Activated B cell treated with CpG ODN at 0.5 μM for 24 hours (primary cell): ENCODE data around the gene OR4K1. TPM values are rescaled to one million over a fixed set of nuclear protein-coding genes. Genes with fewer than 3 reads are reported as not detected.

ENCODE experiments used
- ATAC-seq: fragments of 200-7000 bp; cut with Tn5 transposase; one replicate; pipeline ENCODE4 v1.10.0; 2021; ENCODE audit warnings: low read depth, mild to moderate bottlenecking, moderate library complexity
- CTCF ChIA-PET: fragments of 350-600 bp; sonication (Branson Sonifier 250); formaldehyde crosslinking; loops from one replicate; lab custom pipeline; 2021; ENCODE audit warnings: antibody characterized with exemption; lab: Charles Lee
- POLR2A ChIA-PET: fragments of 350-600 bp; sonication (Branson Sonifier 250); formaldehyde crosslinking; loops from one replicate; lab custom pipeline; 2021; ENCODE audit warnings: antibody characterized with exemption; lab: Charles Lee
- DNase-seq: peaks from one replicate; pipeline ENCODE4 v3.0.0; 2022
- H3K27ac Mint-ChIP-seq: one replicate; pipeline ENCODE4 v1.8.0; 2020; ENCODE audit warnings: mixed read lengths
- H3K27me3 Mint-ChIP-seq: one replicate; pipeline ENCODE4 v1.8.0; 2021; ENCODE audit warnings: mixed read lengths
- H3K36me3 Mint-ChIP-seq: one replicate; pipeline ENCODE4 v1.8.0; 2021; ENCODE audit warnings: low read depth, mixed read lengths
- H3K4me1 Mint-ChIP-seq: one replicate; pipeline ENCODE4 v1.8.0; 2021; ENCODE audit warnings: mixed read lengths
- H3K4me3 Mint-ChIP-seq: one replicate; pipeline ENCODE4 v1.8.0; 2020; ENCODE audit warnings: mild to moderate bottlenecking, mixed read lengths
- H3K9me3 Mint-ChIP-seq: one replicate; pipeline ENCODE4 v1.8.0; 2020; ENCODE audit warnings: mixed read lengths
- intact Hi-C: fragments of 100-400 bp; cut with micrococcal nuclease; formaldehyde crosslinking; loops from one replicate; pipeline ENCODE4 v1.15.1; 2024
- total RNA-seq: library from RNA; stranded (reverse); gene quantifications from 2 replicates; pipeline ENCODE4 v1.2.3, GENCODE V29; 2022
- TF ChIP-seq, protein P1 (sequence below): fragments of 200-600 bp; IDR thresholded peaks from one replicate; pipeline ENCODE4 v1.8.0; 2022; ENCODE audit warnings: antibody characterized with exemption, mild to moderate bottlenecking

The OR4K1 gene
- not detected in 2 replicates for total RNA-seq

DNA sequence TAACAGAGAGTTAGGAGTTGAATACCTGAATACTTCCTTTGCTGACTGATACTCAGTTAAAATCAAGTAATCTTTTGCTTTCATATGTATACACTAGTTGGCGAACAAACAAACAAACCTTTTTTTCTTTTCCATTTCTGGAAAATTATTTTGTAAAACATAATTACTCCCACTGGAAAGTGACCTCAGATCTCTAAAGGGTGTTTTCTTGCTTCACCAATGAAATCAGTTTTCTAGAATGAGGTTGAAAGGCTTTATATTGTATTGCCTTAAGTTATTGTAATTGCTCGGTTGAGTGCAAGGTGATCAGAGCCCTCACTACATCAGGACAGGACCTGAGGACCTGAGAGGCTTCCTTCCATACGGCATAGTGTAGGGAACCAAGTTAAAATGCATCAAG is at the start of gene OR4K1:
Gene OR4K1, plus strand, starts transcription at position 301 of the 400 bp plus-strand sequence. CDS start 4,750 bp downstream, outside the sequence.
- Mint-ChIP-seq H3K36me3 (no peaks in the 10 kb centered on the region), H3K27ac (no peak within 1 kb of the TSS), H3K4me3 (no peak within 1 kb of the TSS), H3K4me1 (no peaks in the 10 kb centered on the region), H3K9me3 (no peaks in the 10 kb centered on the region), H3K27me3 (no peaks in the 10 kb centered on the region)
- POLR2A ChIA-PET: no interaction called here
- ATAC-seq (no peak), DNase-seq (no peak)
- CTCF ChIA-PET: no interaction called here
- intact Hi-C loops: no loop called here
- TF ChIP-seq, protein P1, sequence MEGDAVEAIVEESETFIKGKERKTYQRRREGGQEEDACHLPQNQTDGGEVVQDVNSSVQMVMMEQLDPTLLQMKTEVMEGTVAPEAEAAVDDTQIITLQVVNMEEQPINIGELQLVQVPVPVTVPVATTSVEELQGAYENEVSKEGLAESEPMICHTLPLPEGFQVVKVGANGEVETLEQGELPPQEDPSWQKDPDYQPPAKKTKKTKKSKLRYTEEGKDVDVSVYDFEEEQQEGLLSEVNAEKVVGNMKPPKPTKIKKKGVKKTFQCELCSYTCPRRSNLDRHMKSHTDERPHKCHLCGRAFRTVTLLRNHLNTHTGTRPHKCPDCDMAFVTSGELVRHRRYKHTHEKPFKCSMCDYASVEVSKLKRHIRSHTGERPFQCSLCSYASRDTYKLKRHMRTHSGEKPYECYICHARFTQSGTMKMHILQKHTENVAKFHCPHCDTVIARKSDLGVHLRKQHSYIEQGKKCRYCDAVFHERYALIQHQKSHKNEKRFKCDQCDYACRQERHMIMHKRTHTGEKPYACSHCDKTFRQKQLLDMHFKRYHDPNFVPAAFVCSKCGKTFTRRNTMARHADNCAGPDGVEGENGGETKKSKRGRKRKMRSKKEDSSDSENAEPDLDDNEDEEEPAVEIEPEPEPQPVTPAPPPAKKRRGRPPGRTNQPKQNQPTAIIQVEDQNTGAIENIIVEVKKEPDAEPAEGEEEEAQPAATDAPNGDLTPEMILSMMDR: no peak

- no peak overlapping the region for H3K4me3 Mint-ChIP-seq
- TF ChIP-seq, protein P1: no peak
- H3K9me3 Mint-ChIP-seq: peaks cover 21% of the 10 kb centered on the region
- H3K36me3 Mint-ChIP-seq: no peaks in the 10 kb centered on the region
- CTCF ChIA-PET: no interaction called here
- intact Hi-C loops: no loop called here
- no peak overlapping the region for H3K27ac Mint-ChIP-seq
- H3K4me1 Mint-ChIP-seq: no peaks in the 10 kb centered on the region
- DNase-seq (no peak), ATAC-seq (no peak)
- POLR2A ChIA-PET: no interaction called here
- H3K27me3 Mint-ChIP-seq: no peaks in the 10 kb centered on the region
Observed at GRCh38 chr14:19895282-19895681, 35.4 kb upstream of the OR4K1 start.

- DNase-seq (no peak), ATAC-seq (no peak)
- no peaks in the 10 kb centered on the region for H3K27me3 Mint-ChIP-seq
- H3K4me1 Mint-ChIP-seq: no peaks in the 10 kb centered on the region
- intact Hi-C loops: no loop called here
- H3K4me3 Mint-ChIP-seq: no peak overlapping the region
- peaks cover 17% of the 10 kb centered on the region for H3K9me3 Mint-ChIP-seq
- ChIA-PET POLR2A (no interaction called here), CTCF (no interaction called here)
- TF ChIP-seq, protein P1: no peak
- H3K27ac Mint-ChIP-seq: no peak overlapping the region
- H3K36me3 Mint-ChIP-seq: no peaks in the 10 kb centered on the region
Observed at GRCh38 chr14:19900999-19901398, 29.7 kb upstream of the OR4K1 start.

DNA sequence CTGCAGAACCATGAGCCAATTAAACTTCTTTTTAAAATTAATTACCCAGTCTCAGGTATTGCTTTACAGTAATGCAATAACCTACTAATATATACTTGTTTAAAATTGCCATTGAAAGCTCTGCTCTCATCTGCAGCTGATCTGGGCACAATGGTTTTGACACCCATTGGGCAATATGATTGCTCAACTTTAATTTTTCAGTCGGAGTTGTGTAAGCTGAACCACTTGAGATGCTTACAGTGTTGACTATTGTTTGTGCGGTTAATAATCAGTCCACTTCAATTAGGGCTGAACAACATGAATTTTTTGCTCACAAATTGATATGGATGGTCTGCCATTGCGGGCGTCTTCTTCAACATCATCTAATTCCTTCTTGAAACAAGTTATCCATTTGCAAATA is 28.3 kb upstream of the OR4K1 start:
- Mint-ChIP-seq H3K4me3 (no peak overlapping the region), H3K36me3 (no peaks in the 10 kb centered on the region), H3K27me3 (no peaks in the 10 kb centered on the region), H3K4me1 (no peaks in the 10 kb centered on the region), H3K9me3 (peaks cover 6% of the 10 kb centered on the region), H3K27ac (no peak overlapping the region)
- ChIA-PET POLR2A (no interaction called here), CTCF (no interaction called here)
- intact Hi-C loops: no loop called here
- ATAC-seq (no peak), DNase-seq (no peak)
- TF ChIP-seq, protein P1: no peak

DNA sequence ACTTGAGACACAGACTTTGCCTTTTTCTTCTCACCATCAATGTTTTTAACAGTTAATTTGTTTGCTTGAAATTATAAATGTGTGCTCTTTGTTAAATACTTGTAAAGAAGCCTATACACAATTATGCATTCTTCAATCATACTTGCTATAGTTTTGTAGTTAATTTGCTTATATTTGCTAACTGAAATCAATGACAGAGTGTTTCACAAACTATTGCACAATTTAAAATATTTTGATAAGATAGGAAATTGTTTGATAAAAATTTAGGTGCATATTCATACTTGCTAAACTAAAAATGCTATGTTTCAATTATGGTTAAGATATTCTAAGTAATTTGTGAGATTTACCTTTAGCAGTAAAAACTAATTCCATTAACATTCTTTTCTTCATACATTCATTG is 24.1 kb upstream of the OR4K1 start:
- no peak overlapping the region for H3K4me3 Mint-ChIP-seq
- H3K27me3 Mint-ChIP-seq: no peaks in the 10 kb centered on the region
- H3K27ac Mint-ChIP-seq: no peak overlapping the region
- H3K9me3 Mint-ChIP-seq: peaks cover 4% of the 10 kb centered on the region
- DNase-seq (no peak), ATAC-seq (no peak)
- H3K36me3 Mint-ChIP-seq: no peaks in the 10 kb centered on the region
- TF ChIP-seq, protein P1: no peak
- intact Hi-C loops: no loop called here
- ChIA-PET CTCF (no interaction called here), POLR2A (no interaction called here)
- no peaks in the 10 kb centered on the region for H3K4me1 Mint-ChIP-seq
